ENCODE measurements around the gene MGAT3. TPM values are rescaled to one million over a fixed set of nuclear protein-coding genes. Genes with fewer than 3 reads are reported as not detected.

Gene MGAT3
- total and polyA plus RNA-seq, 2 of the 13 experiments (the other 11 are each of a cell fraction or from before 2014, with no cell fraction given), result 0.11 to 0.15 TPM

- TF ChIP-seq THYN1 (CRISPR knock-in tag; IDR thresholded peaks at IDR 0.05; ENCODE audit: borderline replicate concordance, low read depth) (no peak), PRDM4 (CRISPR knock-in tag; IDR thresholded peaks at IDR 0.05; ENCODE audit: borderline replicate concordance) (no peak), ADNP (CRISPR knock-in tag; IDR thresholded peaks at IDR 0.05) (no peak), ZGPAT (CRISPR knock-in tag; IDR thresholded peaks at IDR 0.05) (no peak), MBD4 (IDR thresholded peaks at IDR 0.05; ENCODE audit: borderline replicate concordance, low read length) (no peak), ZNF547 (CRISPR knock-in tag; IDR thresholded peaks at IDR 0.05) (no peak), KDM5B (CRISPR knock-in tag; IDR thresholded peaks at IDR 0.05; ENCODE audit: borderline replicate concordance) (no peak), MED13 (CRISPR knock-in tag; IDR thresholded peaks at IDR 0.05) (no peak), NONO (IDR thresholded peaks at IDR 0.05) (no peak), NONO (CRISPR knock-in tag; conservative IDR thresholded peaks at IDR 0.05) (no peak), MIER3 (CRISPR knock-in tag; IDR thresholded peaks at IDR 0.05; ENCODE audit: borderline replicate concordance) (no peak), POLR2AphosphoS2 (IDR thresholded peaks at IDR 0.05; ENCODE audit: low read depth, low read length) (no peak), ZNF615 (CRISPR knock-in tag; IDR thresholded peaks at IDR 0.05; ENCODE audit: borderline replicate concordance) (no peak), MTA3 (CRISPR knock-in tag; IDR thresholded peaks at IDR 0.05) (no peak), HMG20A (CRISPR knock-in tag; IDR thresholded peaks at IDR 0.05; ENCODE audit: borderline replicate concordance) (no peak), RELA (CRISPR knock-in tag; IDR thresholded peaks at IDR 0.05) (no peak), ZNF350 (CRISPR knock-in tag; IDR thresholded peaks at IDR 0.05; ENCODE audit: borderline replicate concordance, low read depth) (no peak), ELF4 (CRISPR knock-in tag; IDR thresholded peaks at IDR 0.05; ENCODE audit: borderline replicate concordance) (no peak)
Observed at GRCh38 chr22:39524089-39524752, 67.4 kb downstream of the MGAT3 start (continued).
